Endometrial microvascular endothelial cells (primary cell): ENCODE results near the gene PKD1. TPM values are rescaled to one million over a fixed set of nuclear protein-coding genes. Genes with fewer than 3 reads are reported as not detected.

Source experiments
- in situ Hi-C: cut with HindIII; loops from 2 replicates; pipeline ENCODE4 v1.10.0; 2017; ENCODE audit warnings: low sequenced_read_pairs, low pct_unique_long_range_greater_than_20kb; ENCODE audit errors: inconsistent ontology term
- total RNA-seq: library from RNA; depleted of rRNA; stranded (reverse); fragments of >200 nt; gene quantifications from one replicate; pipeline ENCODE4 v1.2.3, GENCODE V29; 2015; ENCODE audit errors: inconsistent ontology term

The PKD1 gene
- total RNA-seq, 1 donor from 2014 or later = 53.8 TPM

- in situ Hi-C loops = no loop called here
These were observed 50.6 kb downstream of the PKD1 start for GRCh38 chr16:2084895-2085625.

DNA sequence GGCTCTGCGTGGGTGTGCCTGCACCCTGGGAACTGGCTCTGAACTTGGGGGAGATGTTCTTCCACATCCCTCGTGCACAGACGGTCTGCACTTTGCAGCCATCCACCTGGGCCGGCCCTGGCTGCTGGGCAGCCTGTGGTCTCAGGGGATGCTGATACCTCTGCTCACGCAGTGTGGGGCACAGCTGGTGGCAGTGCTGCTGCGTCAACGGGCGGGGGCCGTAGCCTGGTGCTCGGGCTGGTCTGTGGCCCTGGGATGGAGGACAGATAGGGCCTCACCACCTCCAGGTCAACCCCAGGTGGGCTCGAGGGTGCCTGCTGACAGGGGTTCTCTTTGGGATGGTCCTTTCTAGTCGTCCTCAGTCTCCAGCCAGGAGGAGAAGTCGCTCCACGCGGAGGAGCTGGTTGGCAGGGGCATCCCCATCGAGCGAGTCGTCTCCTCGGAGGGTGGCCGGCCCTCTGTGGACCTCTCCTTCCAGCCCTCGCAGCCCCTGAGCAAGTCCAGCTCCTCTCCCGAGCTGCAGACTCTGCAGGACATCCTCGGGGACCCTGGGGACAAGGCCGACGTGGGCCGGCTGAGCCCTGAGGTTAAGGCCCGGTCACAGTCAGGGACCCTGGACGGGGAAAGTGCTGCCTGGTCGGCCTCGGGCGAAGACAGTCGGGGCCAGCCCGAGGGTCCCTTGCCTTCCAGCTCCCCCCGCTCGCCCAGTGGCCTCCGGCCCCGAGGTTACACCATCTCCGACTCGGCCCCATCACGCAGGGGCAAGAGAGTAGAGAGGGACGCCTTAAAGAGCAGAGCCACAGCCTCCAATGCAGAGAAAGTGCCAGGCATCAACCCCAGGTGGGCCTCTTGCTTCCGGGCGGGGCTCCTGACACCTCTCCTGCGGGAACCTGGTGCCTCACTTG, 51.6 kb downstream of the PKD1 start:
- in situ Hi-C loops = no loop called here

GRCh38 chr16:2083409-2083808, 52.3 kb downstream of the PKD1 start:
- in situ Hi-C loops = no loop called here

GRCh38 chr16:2082983-2083364, 52.7 kb downstream of the PKD1 start:
- in situ Hi-C loops = no loop called here

- in situ Hi-C loops = no loop called here
These were observed 53.3 kb downstream of the PKD1 start for GRCh38 chr16:2082171-2082982.

- in situ Hi-C loops = no loop called here
These were observed 54.3 kb downstream of the PKD1 start for GRCh38 chr16:2081201-2082084.

DNA sequence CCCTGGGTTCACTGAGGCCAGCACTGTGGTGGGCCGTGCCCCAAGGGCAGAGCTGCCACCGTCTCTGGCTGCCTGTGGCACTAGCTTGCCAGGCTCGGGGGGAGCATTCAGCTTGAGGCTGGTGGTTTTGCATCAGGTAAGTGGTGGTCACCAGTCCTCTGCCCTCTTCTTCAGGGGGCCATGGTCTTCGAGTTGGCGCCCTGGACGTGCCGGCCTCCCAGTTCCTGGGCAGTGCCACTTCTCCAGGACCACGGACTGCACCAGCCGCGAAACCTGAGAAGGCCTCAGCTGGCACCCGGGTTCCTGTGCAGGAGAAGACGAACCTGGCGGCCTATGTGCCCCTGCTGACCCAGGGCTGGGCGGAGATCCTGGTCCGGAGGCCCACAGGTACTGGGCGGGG, 55.7 kb downstream of the PKD1 start:
- in situ Hi-C loops = no loop called here

- in situ Hi-C loops = no loop called here
These were observed 56.3 kb downstream of the PKD1 start for GRCh38 chr16:2079311-2079800.

DNA sequence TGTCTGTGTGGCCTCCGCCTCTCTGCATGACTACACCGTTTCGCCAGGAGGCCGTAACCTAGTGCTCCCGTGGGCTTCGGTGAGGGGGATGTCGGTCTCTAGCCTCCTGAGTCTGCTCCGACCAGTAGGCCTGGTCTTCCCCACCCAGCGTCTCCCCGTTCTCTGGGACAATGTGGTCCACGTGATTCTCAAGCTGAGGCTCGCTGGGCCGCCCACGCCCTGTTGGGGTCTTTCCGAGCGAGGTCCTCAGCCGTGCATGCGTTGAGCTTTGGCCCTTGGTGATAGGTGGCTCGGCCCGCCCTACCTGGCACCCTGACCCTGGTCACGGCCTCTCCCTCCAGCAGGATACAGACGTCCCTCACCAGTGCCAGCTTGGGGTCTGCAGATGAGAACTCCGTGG, 57.0 kb downstream of the PKD1 start:
- in situ Hi-C loops = no loop called here

DNA sequence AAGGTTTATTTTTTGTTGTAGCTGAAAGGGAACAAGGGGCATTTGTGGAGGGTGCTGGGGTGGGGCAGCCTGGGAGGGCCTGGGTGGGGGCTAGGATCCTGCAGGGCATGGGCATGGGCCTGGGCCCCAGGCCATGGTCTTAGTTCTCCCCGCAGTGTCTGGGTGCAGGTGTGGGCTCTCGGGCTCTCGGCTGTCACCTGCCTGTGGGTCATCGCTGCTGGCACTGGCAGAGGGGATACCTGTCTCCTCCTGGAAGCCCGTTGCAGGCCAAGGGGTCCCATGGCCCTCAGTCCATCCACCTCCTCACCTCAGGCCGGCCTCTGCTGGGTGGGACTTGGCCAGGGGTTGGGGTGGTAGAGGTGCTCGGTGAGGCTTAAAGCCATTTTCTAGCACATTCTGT, 57.6 kb downstream of the PKD1 start:
- in situ Hi-C loops = no loop called here

- in situ Hi-C loops = no loop called here
These were observed 58.0 kb downstream of the PKD1 start for GRCh38 chr16:2077696-2078095.

GRCh38 chr16:2077016-2077415, 58.7 kb downstream of the PKD1 start:
- in situ Hi-C loops = no loop called here

- in situ Hi-C loops = no loop called here
These were observed 59.4 kb downstream of the PKD1 start for GRCh38 chr16:2076072-2076865.

DNA sequence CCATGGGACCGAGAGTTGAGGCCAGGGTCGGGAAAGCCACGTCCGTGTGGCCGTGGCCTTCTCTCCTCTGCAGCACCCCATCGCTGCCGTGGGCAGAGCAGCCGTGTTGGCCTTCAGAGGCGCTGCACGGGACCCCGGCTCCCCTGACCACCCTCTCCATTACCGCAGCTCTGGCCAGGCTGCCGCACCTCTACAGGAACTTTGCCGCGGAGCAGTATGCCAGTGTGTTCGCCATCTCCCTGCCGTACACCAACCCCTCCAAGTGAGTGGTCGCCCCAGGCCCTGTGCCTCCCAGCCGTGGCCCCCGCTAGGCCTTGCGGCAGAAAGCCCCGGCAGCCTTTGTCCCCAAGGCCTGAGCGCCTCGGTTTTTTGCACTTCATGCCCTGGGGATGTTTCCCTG, 60.1 kb downstream of the PKD1 start:
- in situ Hi-C loops = no loop called here

- in situ Hi-C loops = no loop called here
These were observed 61.6 kb downstream of the PKD1 start for GRCh38 chr16:2074071-2074470.

DNA sequence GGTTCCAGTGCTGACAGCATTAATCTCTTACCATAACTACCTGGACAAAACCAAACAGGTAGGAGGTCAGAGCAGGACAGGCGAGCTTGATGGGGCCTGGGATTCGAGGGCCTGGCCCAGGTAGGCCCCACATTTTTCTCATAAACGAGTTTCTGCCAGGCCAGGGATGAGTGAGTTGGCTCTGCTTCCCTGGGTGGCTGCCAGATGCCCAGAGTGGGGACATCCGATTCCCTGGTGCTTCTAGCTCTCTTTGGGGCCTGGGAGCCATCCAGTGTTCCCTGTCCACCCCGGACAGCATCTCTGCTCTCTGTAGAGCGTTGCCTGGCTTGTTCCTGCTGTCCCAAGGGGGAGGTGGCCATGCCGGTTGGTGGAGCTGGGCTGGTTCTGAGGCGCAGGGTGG, 62.8 kb downstream of the PKD1 start:
- in situ Hi-C loops = no loop called here

GRCh38 chr16:2071454-2072202, 64.1 kb downstream of the PKD1 start:
- in situ Hi-C loops = no loop called here
